Measurements from ENCODE around the gene GPNMB. TPM values are rescaled to one million over a fixed set of nuclear protein-coding genes. Genes with fewer than 3 reads are reported as not detected.

Gene GPNMB
- total RNA-seq, 1 experiment from 2014 or later: 17.4 TPM

- Histone ChIP-seq H3K79me2 (ENCODE audit: low read depth) (no peaks in the 10 kb centered on the region), H3K9me3 (ENCODE audit: insufficient read depth, low read depth) (no peaks in the 10 kb centered on the region), H4K20me1 (ENCODE audit: insufficient read depth) (no peaks in the 10 kb centered on the region), H2AFZ (no peak overlapping the region), H3K27me3 (ENCODE audit: insufficient read depth, low read depth) (no peaks in the 10 kb centered on the region), H3K4me2 (no peak overlapping the region), H3K36me3 (ENCODE audit: low read depth) (no peaks in the 10 kb centered on the region), H3K27ac (no peak overlapping the region), H3K4me3 (no peak overlapping the region), H3F3A (ENCODE audit: insufficient read depth, low read depth) (no peaks in the 10 kb centered on the region), H3K9me2 (ENCODE audit: insufficient read depth) (no peaks in the 10 kb centered on the region), H3K4me1 (replicated peaks; ENCODE audit: insufficient read depth) (no peaks in the 10 kb centered on the region)
- intact Hi-C loops (cut with micrococcal nuclease; ENCODE audit: unreplicated experiment): no loop called here
- no peak for DNase-seq
- POLR2A ChIA-PET (ENCODE audit: unreplicated experiment): no interaction called here
- TF ChIP-seq EZH2 (IDR thresholded peaks at IDR 0.05; ENCODE audit: low read depth) (no peak), CTCF (conservative IDR thresholded peaks at IDR 0.05) (no peak)
- no TSS peak for BruUV-seq (replicated peaks)
- CTCF ChIA-PET: interaction anchor here (0.6 kb wide), 1 partner anchor 127 kb away, joined by 3 read pairs; no protein-coding TSS in a partner anchor
Observed at GRCh38 chr7:23212841-23213240, 33.7 kb upstream of the GPNMB start.

GRCh38 chr7:23213755-23214154 is 32.8 kb upstream of the GPNMB start:
- BruUV-seq (replicated peaks): no TSS peak
- no peaks in the 10 kb centered on the region for H3K27me3 ChIP-seq (ENCODE audit: insufficient read depth, low read depth)
- no peaks in the 10 kb centered on the region for H3K4me1 ChIP-seq (replicated peaks; ENCODE audit: insufficient read depth)
- no peaks in the 10 kb centered on the region for H3K36me3 ChIP-seq (ENCODE audit: low read depth)
- H3K4me2 ChIP-seq: no peak overlapping the region
- H2AFZ ChIP-seq: no peak overlapping the region
- H3K4me3 ChIP-seq: no peak overlapping the region
- no peaks in the 10 kb centered on the region for H3K9me2 ChIP-seq (ENCODE audit: insufficient read depth)
- H3F3A ChIP-seq (ENCODE audit: insufficient read depth, low read depth): no peaks in the 10 kb centered on the region
- DNase-seq: no peak
- H3K9me3 ChIP-seq (ENCODE audit: insufficient read depth, low read depth): no peaks in the 10 kb centered on the region
- TF ChIP-seq CTCF (conservative IDR thresholded peaks at IDR 0.05) (no peak), EZH2 (IDR thresholded peaks at IDR 0.05; ENCODE audit: low read depth) (no peak)
- H3K79me2 ChIP-seq (ENCODE audit: low read depth): no peaks in the 10 kb centered on the region
- no peak overlapping the region for H3K27ac ChIP-seq
- H4K20me1 ChIP-seq (ENCODE audit: insufficient read depth): no peaks in the 10 kb centered on the region
- ChIA-PET CTCF (interaction anchor here (0.6 kb wide), 1 partner anchor 51 kb away, joined by 4 read pairs; no protein-coding TSS in a partner anchor), POLR2A (ENCODE audit: unreplicated experiment) (interaction anchor here (0.6 kb wide), 1 partner anchor 121 kb away, joined by 3 read pairs; no protein-coding TSS in a partner anchor)
- intact Hi-C loops (cut with micrococcal nuclease; ENCODE audit: unreplicated experiment): no loop called here

- intact Hi-C loops (cut with micrococcal nuclease; ENCODE audit: unreplicated experiment): no loop called here
- H3K27me3 ChIP-seq (ENCODE audit: insufficient read depth, low read depth): no peaks in the 10 kb centered on the region
- H4K20me1 ChIP-seq (ENCODE audit: insufficient read depth): no peaks in the 10 kb centered on the region
- H3K79me2 ChIP-seq (ENCODE audit: low read depth): no peaks in the 10 kb centered on the region
- no peaks in the 10 kb centered on the region for H3K9me2 ChIP-seq (ENCODE audit: insufficient read depth)
- no peak overlapping the region for H2AFZ ChIP-seq
- no peak for DNase-seq
- H3K27ac ChIP-seq: no peak overlapping the region
- ChIA-PET CTCF (interaction anchor here (0.6 to 0.8 kb wide), 2 partner anchors 12 to 33 kb away, joined by 3 to 4 read pairs; no protein-coding TSS in a partner anchor), POLR2A (ENCODE audit: unreplicated experiment) (interaction anchor here (0.6 kb wide), 1 partner anchor 97 kb away, joined by 3 read pairs; no protein-coding TSS in a partner anchor)
- H3K9me3 ChIP-seq (ENCODE audit: insufficient read depth, low read depth): no peaks in the 10 kb centered on the region
- TF ChIP-seq EZH2 (IDR thresholded peaks at IDR 0.05; ENCODE audit: low read depth) (no peak), CTCF (conservative IDR thresholded peaks at IDR 0.05) (no peak)
- no peaks in the 10 kb centered on the region for H3K36me3 ChIP-seq (ENCODE audit: low read depth)
- H3K4me2 ChIP-seq: no peak overlapping the region
- H3K4me3 ChIP-seq: no peak overlapping the region
- H3F3A ChIP-seq (ENCODE audit: insufficient read depth, low read depth): no peaks in the 10 kb centered on the region
- no peaks in the 10 kb centered on the region for H3K4me1 ChIP-seq (replicated peaks; ENCODE audit: insufficient read depth)
- BruUV-seq (replicated peaks): no TSS peak
Observed at GRCh38 chr7:23214423-23214822, 32.2 kb upstream of the GPNMB start.
